Measurements from ENCODE around the gene DLGAP1. TPM values are rescaled to one million over a fixed set of nuclear protein-coding genes. Genes with fewer than 3 reads are reported as not detected.
A peak's percentile ranks its signal among the peaks of the same experiment; 100 is the strongest.

Gene DLGAP1
- total RNA-seq, 2 experiments from 2014 or later: 0.31 to 0.36 TPM

GRCh38 chr18:4454537-4455112, 482 bp downstream of the DLGAP1 start:
- H3K36me3 Mint-ChIP-seq (ENCODE audit: low read depth): no peaks in the 10 kb centered on the region
- DNase-seq: no peak
- no peak for ATAC-seq (ENCODE audit: poor library complexity)
- peaks cover 52% of the 10 kb centered on the region for H3K27me3 Mint-ChIP-seq
- Histone ChIP-seq H3K4me3 (ENCODE audit: low read length) (peak overlapping the region; percentile 17), H3K27ac (ENCODE audit: low read depth in 1 of 2, low read length in 2 of 2) (no peak overlapping the region), H3K27me3 (ENCODE audit: control insufficient read depth in 1 of 2, insufficient read depth in 2 of 2, low read length in 2 of 2) (peaks cover 20 to 31% of the 10 kb centered on the region in 2 experiments), H3K36me3 (ENCODE audit: insufficient read depth, low read length) (no peaks in the 10 kb centered on the region), H3K9me3 (ENCODE audit: control insufficient read depth in 1 of 2, insufficient read depth in 1 of 2, low read length in 2 of 2) (peaks cover 0 to 27% of the 10 kb centered on the region in 2 experiments), H3K4me1 (ENCODE audit: insufficient read depth, low read length) (no peaks in the 10 kb centered on the region)
- POLR2A ChIA-PET: no interaction called here
- no peak overlapping the region for H3K27ac Mint-ChIP-seq
- intact Hi-C loops (cut with DNase I, micrococcal nuclease): no loop called here
- H3K9me3 Mint-ChIP-seq: peaks cover 4% of the 10 kb centered on the region
- H3K4me3 Mint-ChIP-seq: no peak overlapping the region
- no peak for TF ChIP-seq CTCF (IDR thresholded peaks at IDR 0.05)
- H3K4me1 Mint-ChIP-seq (ENCODE audit: low read depth): no peaks in the 10 kb centered on the region
- CTCF ChIA-PET: no interaction called here

DNA sequence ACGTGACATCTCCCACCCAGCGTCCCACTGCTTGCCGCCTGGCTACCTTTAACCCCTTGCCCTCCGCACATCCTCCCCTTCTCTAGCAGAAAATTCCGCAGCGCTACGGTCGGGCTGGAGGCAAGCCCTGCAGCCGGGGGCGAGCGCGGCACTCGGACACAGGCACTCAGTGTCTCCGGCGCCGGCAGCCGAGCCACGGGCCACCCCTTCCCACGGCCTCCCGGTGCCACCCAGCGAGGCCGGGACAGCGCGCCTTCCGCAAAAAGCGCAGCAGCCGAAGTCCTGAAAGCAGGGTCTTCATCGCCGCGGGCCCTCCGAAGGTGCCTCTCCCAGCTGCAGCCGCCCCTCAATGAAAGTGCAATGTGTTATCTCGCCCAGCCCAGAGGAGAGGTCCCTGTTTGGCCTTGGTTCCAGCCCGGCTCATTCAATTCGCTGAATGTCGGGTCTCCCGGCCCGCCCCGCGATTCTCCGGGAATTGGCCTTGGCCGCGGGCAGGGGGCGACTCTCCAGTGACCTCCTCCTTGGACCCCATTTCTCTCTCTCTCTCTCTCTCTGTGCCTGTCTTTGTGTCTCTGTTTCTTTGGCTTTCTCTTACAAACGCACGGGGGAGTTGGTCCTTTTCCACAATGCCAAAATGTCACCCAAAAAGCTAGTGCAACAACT, 1.1 kb downstream of the DLGAP1 start:
- Mint-ChIP-seq H3K27me3 (peaks cover 52% of the 10 kb centered on the region), H3K9me3 (peaks cover 4% of the 10 kb centered on the region), H3K4me3 (no peak overlapping the region), H3K4me1 (ENCODE audit: low read depth) (no peaks in the 10 kb centered on the region), H3K27ac (no peak overlapping the region), H3K36me3 (ENCODE audit: low read depth) (no peaks in the 10 kb centered on the region)
- ChIA-PET POLR2A (no interaction called here), CTCF (no interaction called here)
- ATAC-seq (ENCODE audit: poor library complexity) (no peak), DNase-seq (no peak)
- intact Hi-C loops (cut with DNase I, micrococcal nuclease): no loop called here
- Histone ChIP-seq H3K36me3 (ENCODE audit: insufficient read depth, low read length) (no peaks in the 10 kb centered on the region), H3K4me1 (ENCODE audit: insufficient read depth, low read length) (no peaks in the 10 kb centered on the region), H3K4me3 (ENCODE audit: low read length) (peak overlapping the region; percentile 17), H3K27ac (ENCODE audit: low read depth in 1 of 2, low read length in 2 of 2) (no peak overlapping the region), H3K27me3 (ENCODE audit: control insufficient read depth in 1 of 2, insufficient read depth in 2 of 2, low read length in 2 of 2) (peaks cover 20 to 31% of the 10 kb centered on the region in 2 experiments), H3K9me3 (ENCODE audit: control insufficient read depth in 1 of 2, insufficient read depth in 1 of 2, low read length in 2 of 2) (peaks cover 0 to 26% of the 10 kb centered on the region in 2 experiments)
- no peak for TF ChIP-seq CTCF (IDR thresholded peaks at IDR 0.05)

- H3K4me3 ChIP-seq (ENCODE audit: low read length): no peak overlapping the region
- H3K4me1 ChIP-seq (ENCODE audit: insufficient read depth, low read length): no peaks in the 10 kb centered on the region
- intact Hi-C loops (cut with DNase I, micrococcal nuclease): no loop called here
- ChIA-PET CTCF (no interaction called here), POLR2A (no interaction called here)
- no peak for DNase-seq
- Mint-ChIP-seq H3K36me3 (ENCODE audit: low read depth) (no peaks in the 10 kb centered on the region), H3K27me3 (peaks cover 52% of the 10 kb centered on the region), H3K4me1 (ENCODE audit: low read depth) (no peaks in the 10 kb centered on the region), H3K9me3 (peaks cover 3% of the 10 kb centered on the region), H3K4me3 (no peak overlapping the region), H3K27ac (no peak overlapping the region)
- peaks cover 20 to 31% of the 10 kb centered on the region in 2 experiments for H3K27me3 ChIP-seq (ENCODE audit: control insufficient read depth in 1 of 2, insufficient read depth in 2 of 2, low read length in 2 of 2)
- TF ChIP-seq CTCF (IDR thresholded peaks at IDR 0.05): no peak
- H3K9me3 ChIP-seq (ENCODE audit: control insufficient read depth in 1 of 2, insufficient read depth in 1 of 2, low read length in 2 of 2): peaks cover 0 to 23% of the 10 kb centered on the region in 2 experiments
- no peaks in the 10 kb centered on the region for H3K36me3 ChIP-seq (ENCODE audit: insufficient read depth, low read length)
- no peak overlapping the region for H3K27ac ChIP-seq (ENCODE audit: low read depth in 1 of 2, low read length in 2 of 2)
- no peak for ATAC-seq (ENCODE audit: poor library complexity)
These were observed 1.6 kb downstream of the DLGAP1 start for GRCh38 chr18:4453567-4453873.

Data from CD4-positive, alpha-beta T cell (primary cell).